Measurements from ENCODE around the gene PRTFDC1. TPM values are rescaled to one million over a fixed set of nuclear protein-coding genes. Genes with fewer than 3 reads are reported as not detected.

The PRTFDC1 gene
- total and polyA plus RNA-seq, 2 of the 13 experiments (the other 11 are each of a cell fraction or from before 2014, with no cell fraction given) = not detected

DNA sequence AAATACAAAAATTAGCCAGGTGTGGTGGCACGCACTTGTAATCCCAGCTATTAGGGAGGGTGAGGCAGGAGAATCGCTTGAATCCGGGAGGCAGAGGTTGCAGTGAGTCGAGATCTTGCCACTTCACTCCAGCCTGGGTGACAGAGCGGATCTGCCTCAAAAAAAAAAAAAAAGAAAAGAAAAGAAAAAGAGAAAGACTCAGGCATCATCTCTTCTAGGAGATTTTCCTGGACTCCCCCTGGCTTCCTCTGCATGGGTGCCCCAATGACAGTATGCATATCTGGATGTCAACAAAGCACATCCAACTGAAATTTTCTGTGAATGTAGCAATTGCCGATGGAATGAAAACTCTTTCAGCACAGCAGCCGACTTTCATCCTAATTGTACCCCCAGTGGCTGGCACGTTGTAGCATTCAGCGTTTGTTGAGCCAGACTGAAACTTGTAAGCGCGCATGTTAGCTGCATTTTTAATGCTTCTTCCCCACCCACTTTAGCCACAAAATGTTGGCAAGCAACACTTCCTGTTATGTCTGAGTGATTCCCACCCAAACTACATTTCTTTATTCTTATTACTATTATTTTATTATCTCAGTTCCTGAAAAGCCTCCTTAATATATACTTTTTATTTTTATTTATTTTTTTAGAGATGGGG lies 70.2 kb downstream of the PRTFDC1 start:
- ATAC-seq = no peak
- Histone ChIP-seq H3K36me3 (replicated peaks in 1 of 2; ENCODE audit: control insufficient read depth in 1 of 2, insufficient read depth in 2 of 2, low read length in 2 of 2) (no peaks in the 10 kb centered on the region), H3K4me2 (ENCODE audit: low read depth, low read length) (no peak overlapping the region), H3K27ac (ENCODE audit: extremely low read length, insufficient read depth, low read length) (no peak overlapping the region), H3K79me2 (ENCODE audit: insufficient read depth, low read length) (no peaks in the 10 kb centered on the region), H3K9ac (ENCODE audit: insufficient read depth, low read depth, low read length) (no peak overlapping the region), H3K4me3 (replicated peaks in 1 of 3; ENCODE audit: insufficient read depth in 1 of 3, low read depth in 2 of 3, low read length in 3 of 3) (no peak overlapping the region), H4K20me1 (ENCODE audit: insufficient read depth, low read length) (no peaks in the 10 kb centered on the region), H2AFZ (ENCODE audit: low read length) (no peak overlapping the region), H3K27me3 (ENCODE audit: control insufficient read depth in 1 of 2, insufficient read depth in 2 of 2, low read length in 2 of 2) (no peaks in the 10 kb centered on the region), H3K9me3 (ENCODE audit: low read length) (no peaks in the 10 kb centered on the region), H3K4me1 (ENCODE audit: insufficient read depth, low read length) (no peaks in the 10 kb centered on the region)
- no peak for DNase-seq (ENCODE audit: low spot score)
- no peak for FAIRE-seq
- no peak for TF ChIP-seq NFYC (CRISPR knock-in tag; IDR thresholded peaks at IDR 0.05)
- intact Hi-C loops (cut with micrococcal nuclease; ENCODE audit: unreplicated experiment) = no loop called here
- ChIA-PET CTCF (ENCODE audit: low intra/inter-chr PET ratio, low total read pairs) (no interaction called here), POLR2A (no interaction called here)
- WGBS (ENCODE audit: low lambda C conversion rate) = 67% methylated on average over 11 of the region's 11 CpGs
- in situ Hi-C loops (cut with HindIII; ENCODE audit: extremely low pct_ligation_motif_present, low pct_unique_long_range_greater_than_20kb) = no loop called here
- no TSS peak for BruUV-seq (replicated peaks)

DNA sequence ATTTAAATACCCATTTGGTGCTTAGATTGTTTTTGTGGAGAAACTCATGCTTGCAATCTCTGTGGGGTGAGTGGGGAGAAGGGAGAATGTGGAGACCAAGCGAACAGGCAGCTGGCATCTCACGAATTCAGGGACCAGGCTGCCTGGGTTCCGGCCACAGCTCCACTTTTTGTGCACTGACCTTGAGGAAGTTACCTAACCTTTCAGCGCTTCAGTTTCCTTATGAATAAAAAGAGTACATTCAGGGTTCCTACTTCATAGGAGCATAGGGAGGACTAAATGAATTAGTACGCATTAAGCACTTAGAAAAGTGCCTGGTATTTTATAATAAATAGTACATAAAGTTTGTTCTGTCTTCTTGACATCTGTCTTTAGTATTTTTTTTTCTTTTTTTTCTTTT lies 72.5 kb downstream of the PRTFDC1 start:
- POLR2A ChIA-PET = no interaction called here
- H3K4me1 ChIP-seq (ENCODE audit: insufficient read depth, low read length) = no peaks in the 10 kb centered on the region
- peaks cover 3% of the 10 kb centered on the region; the same call in 1 of the 2 replicates for H3K9me3 ChIP-seq (ENCODE audit: low read length)
- CTCF ChIA-PET (ENCODE audit: low intra/inter-chr PET ratio, low total read pairs) = no interaction called here
- H3K36me3 ChIP-seq (replicated peaks in 1 of 2; ENCODE audit: control insufficient read depth in 1 of 2, insufficient read depth in 2 of 2, low read length in 2 of 2) = no peaks in the 10 kb centered on the region
- no peak for FAIRE-seq
- H3K4me2 ChIP-seq (ENCODE audit: low read depth, low read length) = no peak overlapping the region
- H3K27me3 ChIP-seq (ENCODE audit: control insufficient read depth in 1 of 2, insufficient read depth in 2 of 2, low read length in 2 of 2) = no peaks in the 10 kb centered on the region
- in situ Hi-C loops (cut with HindIII; ENCODE audit: extremely low pct_ligation_motif_present, low pct_unique_long_range_greater_than_20kb) = no loop called here
- H4K20me1 ChIP-seq (ENCODE audit: insufficient read depth, low read length) = no peaks in the 10 kb centered on the region
- intact Hi-C loops (cut with micrococcal nuclease; ENCODE audit: unreplicated experiment) = no loop called here
- DNase-seq (ENCODE audit: low spot score) = no peak
- ATAC-seq = no peak
- no TSS peak for BruUV-seq (replicated peaks)
- no peak overlapping the region for H3K27ac ChIP-seq (ENCODE audit: extremely low read length, insufficient read depth, low read length)
- 34% methylated on average over 5 of the region's 5 CpGs for WGBS (ENCODE audit: low lambda C conversion rate)
- no peaks in the 10 kb centered on the region for H3K79me2 ChIP-seq (ENCODE audit: insufficient read depth, low read length)
- H3K9ac ChIP-seq (ENCODE audit: insufficient read depth, low read depth, low read length) = no peak overlapping the region
- TF ChIP-seq, protein P1, sequence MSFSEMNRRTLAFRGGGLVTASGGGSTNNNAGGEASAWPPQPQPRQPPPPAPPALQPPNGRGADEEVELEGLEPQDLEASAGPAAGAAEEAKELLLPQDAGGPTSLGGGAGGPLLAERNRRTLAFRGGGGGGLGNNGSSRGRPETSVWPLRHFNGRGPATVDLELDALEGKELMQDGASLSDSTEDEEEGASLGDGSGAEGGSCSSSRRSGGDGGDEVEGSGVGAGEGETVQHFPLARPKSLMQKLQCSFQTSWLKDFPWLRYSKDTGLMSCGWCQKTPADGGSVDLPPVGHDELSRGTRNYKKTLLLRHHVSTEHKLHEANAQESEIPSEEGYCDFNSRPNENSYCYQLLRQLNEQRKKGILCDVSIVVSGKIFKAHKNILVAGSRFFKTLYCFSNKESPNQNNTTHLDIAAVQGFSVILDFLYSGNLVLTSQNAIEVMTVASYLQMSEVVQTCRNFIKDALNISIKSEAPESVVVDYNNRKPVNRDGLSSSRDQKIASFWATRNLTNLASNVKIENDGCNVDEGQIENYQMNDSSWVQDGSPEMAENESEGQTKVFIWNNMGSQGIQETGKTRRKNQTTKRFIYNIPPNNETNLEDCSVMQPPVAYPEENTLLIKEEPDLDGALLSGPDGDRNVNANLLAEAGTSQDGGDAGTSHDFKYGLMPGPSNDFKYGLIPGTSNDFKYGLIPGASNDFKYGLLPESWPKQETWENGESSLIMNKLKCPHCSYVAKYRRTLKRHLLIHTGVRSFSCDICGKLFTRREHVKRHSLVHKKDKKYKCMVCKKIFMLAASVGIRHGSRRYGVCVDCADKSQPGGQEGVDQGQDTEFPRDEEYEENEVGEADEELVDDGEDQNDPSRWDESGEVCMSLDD (CRISPR knock-in tag; IDR thresholded peaks at IDR 0.05; ENCODE audit: borderline replicate concordance) = no peak
- no peak for TF ChIP-seq TCF7L2 (IDR thresholded peaks at IDR 0.05; ENCODE audit: low read depth, low read length)
- H3K4me3 ChIP-seq (replicated peaks in 1 of 3; ENCODE audit: insufficient read depth in 1 of 3, low read depth in 2 of 3, low read length in 3 of 3) = no peak overlapping the region
- H2AFZ ChIP-seq (ENCODE audit: low read length) = no peak overlapping the region
